Right ventricle myocardium inferior (tissue), 1 donor: ENCODE data around the gene FERD3L. TPM values are rescaled to one million over a fixed set of nuclear protein-coding genes. Genes with fewer than 3 reads are reported as not detected.
"Not testable (repeated sequence)": the region's sequence is repeated elsewhere in the genome, so short reads cannot be mapped to it uniquely, and the experiment has no call there.

Experiments used
- ATAC-seq: fragments of 200-7000 bp; cut with Tn5 transposase; one replicate; pipeline ENCODE4 v1.9.1; 2020; ENCODE audit warnings: mild to moderate bottlenecking, moderate library complexity
- DNase-seq: peaks from one replicate; pipeline ENCODE4 v3.0.0; 2021; ENCODE audit errors: missing footprints
- intact Hi-C: fragments of 100-400 bp; cut with DNase I; formaldehyde crosslinking; loops from one replicate; pipeline ENCODE4 v1.11.0; 2022
- long read RNA-seq: library from polyadenylated mRNA; unstranded; transcript quantifications from one replicate; pipeline ENCODE4 v2.0.0, GENCODE V29; 2021
- total RNA-seq: library from RNA; stranded (reverse); fragmentation: NEBNext Ultra II Directional; extraction: Animal tissue kit (Norgen Biotek cat#: 25700); gene quantifications from one replicate; pipeline ENCODE4 v1.2.1, GENCODE V29; 2021
- donor health status: DM: no; HTN: yes; CAD: no; lungs with severe emphysema.

The FERD3L gene, protein sequence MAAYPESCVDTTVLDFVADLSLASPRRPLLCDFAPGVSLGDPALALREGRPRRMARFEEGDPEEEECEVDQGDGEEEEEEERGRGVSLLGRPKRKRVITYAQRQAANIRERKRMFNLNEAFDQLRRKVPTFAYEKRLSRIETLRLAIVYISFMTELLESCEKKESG
- total RNA-seq = not detected
- long read RNA-seq = 0 reads

DNA sequence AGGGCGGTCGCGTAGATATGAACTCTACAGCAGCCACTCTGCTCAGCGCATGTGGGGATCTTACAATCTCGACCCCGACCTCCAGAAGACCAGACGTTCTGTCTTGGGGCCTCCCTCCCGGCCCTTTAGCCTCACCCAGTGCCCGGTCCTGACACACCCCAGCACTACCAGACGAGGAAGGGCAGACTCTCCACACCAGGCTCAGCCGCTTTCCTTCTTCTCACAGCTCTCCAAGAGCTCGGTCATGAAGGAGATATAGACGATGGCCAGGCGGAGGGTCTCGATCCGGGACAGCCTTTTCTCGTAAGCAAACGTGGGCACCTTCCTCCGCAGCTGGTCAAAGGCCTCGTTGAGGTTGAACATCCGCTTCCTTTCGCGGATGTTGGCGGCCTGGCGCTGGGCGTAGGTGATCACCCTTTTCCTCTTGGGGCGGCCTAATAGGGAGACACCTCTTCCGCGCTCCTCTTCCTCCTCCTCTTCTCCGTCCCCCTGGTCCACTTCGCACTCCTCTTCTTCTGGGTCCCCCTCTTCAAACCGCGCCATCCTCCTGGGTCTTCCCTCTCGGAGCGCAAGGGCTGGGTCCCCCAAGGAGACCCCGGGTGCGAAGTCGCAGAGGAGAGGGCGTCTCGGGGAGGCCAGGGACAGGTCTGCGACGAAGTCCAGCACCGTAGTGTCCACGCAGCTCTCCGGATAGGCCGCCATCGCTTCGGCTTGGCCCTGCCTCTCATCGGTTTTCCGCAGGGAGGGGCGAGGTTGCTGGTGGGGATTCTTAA is at the start of gene FERD3L:
TSS of gene FERD3L (minus strand) at position 761 of the 773 bp plus-strand sequence. CDS start at position 702, 59 bp downstream.
- intact Hi-C loops = no loop called here
- ATAC-seq (no peak), DNase-seq (no peak)

DNA sequence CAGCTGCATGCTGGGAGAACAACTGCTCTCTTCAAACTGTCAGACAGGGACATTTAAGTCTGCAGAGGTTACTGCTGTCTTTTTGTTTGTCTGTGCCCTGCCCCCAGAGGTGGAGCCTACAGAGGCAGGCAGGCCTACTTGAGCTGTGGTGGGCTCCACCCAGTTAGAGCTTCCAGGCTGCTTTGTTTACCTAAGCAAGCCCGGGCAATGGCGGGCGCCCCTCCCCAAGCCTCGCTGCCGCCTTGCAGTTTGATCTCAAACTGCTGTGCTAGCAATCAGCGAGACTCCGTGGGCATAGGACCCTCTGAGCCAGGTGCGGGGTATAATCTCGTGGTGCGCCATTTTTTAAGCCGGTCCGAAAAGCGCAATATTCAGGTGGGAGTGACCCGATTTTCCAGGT is 49.2 kb upstream of the FERD3L start:
- intact Hi-C loops, ATAC-seq, DNase-seq: not testable (repeated sequence)

DNA sequence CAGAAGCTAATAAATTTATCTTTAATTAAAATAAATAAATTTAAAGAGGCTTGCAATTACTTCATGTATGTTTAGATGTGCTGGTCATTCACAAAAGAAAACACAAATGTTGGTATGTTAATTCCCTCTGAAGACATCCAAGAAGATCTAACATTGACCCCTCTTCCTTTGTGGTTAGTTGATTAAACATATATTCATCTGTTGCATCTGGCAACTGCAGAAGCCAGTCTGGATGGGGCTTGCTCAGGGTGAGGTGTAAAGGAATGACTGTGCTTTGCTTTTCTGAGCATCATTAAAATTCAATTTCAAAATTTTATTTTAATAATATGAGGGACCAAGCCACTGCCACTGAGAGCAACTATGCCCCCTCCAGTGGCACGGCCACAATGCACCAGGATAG is 36.4 kb upstream of the FERD3L start:
- DNase-seq = no peak
- intact Hi-C loops = no loop called here
- ATAC-seq = no peak

DNA sequence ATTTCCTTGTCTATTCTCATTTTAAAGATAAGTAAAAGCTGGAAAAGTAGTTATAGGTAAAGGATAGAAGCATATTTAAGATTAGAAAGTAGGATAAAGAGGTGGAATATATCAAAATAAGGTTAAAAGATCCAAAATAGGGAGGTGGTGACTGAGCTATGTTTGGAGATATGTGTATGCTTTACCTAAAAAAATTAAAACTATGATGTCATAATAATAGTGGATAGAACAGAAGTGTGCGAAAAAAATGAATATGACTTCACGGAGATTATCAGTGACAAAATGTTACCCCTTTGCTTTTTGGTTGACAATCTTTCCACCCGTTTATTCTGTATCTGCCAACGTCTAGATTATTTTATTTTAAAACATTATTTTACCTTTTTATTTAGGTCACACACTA is 33.4 kb upstream of the FERD3L start:
- intact Hi-C loops = no loop called here
- no peak for ATAC-seq
- no peak for DNase-seq

DNA sequence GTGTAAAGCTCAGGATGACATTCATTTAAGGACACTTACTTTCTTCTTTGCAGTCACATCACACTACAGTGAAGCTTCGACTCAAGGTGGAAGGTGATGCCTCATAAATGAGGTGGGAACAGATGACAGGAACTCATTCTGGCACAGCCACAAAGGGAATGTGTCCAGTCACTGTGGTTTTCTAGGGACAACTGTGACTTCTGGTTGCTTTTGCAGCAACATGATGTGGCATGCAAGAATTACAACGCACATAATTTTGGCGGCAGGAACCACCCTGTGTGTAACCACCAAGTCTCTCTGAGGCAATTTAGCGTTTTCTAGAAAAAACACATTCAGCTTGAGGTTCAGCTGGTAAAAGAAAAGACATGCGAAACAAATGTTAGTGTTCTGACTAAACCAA is 32.0 kb upstream of the FERD3L start:
- ATAC-seq (no peak), DNase-seq (no peak)
- intact Hi-C loops = no loop called here

DNA sequence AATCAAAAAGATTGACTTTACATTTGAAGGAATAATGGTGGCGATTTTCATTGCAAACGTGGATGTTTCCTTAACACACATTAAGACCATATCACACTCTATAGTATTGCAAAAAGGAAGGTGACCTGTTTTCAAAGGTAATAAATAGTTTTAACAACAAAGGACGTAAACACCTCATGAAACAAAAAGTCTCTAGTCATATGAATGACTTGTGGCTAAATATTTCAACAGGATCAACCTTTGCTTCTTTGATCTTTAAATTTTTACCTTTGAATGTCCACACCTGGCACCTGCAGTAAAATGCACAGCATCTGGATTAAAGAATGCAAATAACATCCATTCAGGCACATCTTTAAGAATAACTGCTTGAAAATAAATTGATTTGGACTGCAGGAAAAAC is 30.0 kb upstream of the FERD3L start:
- DNase-seq = no peak
- no peak for ATAC-seq
- intact Hi-C loops = no loop called here

DNA sequence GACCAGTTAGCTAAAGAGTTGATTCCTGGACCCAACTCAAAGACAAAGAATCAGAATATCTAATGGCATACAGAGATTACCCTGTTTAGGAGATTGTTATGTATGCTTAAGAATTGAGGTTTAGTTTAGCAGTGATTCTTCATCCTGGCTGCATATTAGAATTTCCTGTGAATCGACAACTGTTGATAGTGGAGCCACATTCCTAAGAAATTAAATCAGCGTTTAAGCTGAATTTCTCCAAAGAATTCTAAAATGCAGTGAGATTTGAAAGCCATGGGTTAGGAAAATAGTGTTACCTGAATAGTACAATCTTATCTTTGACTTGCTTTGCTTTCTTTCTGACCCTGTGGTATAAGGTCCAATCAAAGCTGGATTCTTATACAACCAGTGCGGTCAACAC is 16.4 kb upstream of the FERD3L start:
- DNase-seq = no peak
- intact Hi-C loops = no loop called here
- no peak for ATAC-seq

DNA sequence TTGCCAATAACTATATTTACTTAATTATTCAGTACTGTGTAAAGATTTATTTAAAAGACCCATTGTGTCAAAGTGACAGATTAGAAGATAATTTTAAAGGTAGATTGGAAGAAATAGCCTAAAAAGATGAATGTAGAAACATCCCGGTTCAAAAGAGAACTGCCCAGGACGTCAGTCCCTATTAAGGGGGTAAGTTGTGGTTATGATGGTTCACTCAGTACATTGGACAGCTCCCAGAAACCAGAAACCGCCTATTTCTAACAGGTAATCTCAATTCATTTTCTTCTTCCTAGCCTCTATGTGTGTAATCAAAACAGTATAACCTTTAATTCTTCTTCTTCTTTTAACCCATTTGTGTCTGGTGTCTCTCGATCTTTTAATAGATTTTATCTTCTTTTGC is 1.5 kb upstream of the FERD3L start:
- DNase-seq (no peak), ATAC-seq (no peak)
- intact Hi-C loops = no loop called here

DNA sequence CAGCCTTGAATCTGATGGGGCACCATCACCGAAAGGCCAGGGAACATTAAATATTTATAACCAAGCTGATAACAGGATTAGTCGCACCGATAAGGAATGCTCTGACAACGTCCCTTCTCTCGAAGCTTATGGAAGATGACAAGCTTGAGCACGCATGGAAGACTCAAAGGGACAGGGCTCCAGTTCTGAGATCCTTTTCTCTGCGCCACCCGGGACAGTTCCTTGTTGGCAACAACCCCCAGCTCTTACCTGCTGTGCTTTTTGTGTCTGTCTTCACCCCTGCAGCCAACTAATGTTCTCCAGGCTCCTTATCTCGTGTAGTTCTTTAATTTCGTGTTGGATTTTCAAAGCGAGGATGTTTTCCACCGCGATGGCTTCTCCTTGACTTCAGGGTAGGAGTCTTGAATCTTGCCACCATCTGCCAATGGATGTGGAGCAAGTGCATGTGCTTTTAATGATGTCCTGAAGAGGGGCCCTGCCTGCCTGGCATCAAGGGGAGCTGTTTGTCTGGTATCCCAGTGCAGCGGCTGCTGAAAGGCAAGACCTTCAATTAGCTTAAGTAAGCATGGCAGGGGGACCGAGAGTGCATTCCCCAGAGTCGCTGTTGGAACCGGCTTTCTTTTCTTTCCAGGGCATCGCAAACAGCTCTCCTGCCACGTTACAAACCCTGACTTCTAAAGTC is 354 bp upstream of the FERD3L start:
- no peak for DNase-seq

DNA sequence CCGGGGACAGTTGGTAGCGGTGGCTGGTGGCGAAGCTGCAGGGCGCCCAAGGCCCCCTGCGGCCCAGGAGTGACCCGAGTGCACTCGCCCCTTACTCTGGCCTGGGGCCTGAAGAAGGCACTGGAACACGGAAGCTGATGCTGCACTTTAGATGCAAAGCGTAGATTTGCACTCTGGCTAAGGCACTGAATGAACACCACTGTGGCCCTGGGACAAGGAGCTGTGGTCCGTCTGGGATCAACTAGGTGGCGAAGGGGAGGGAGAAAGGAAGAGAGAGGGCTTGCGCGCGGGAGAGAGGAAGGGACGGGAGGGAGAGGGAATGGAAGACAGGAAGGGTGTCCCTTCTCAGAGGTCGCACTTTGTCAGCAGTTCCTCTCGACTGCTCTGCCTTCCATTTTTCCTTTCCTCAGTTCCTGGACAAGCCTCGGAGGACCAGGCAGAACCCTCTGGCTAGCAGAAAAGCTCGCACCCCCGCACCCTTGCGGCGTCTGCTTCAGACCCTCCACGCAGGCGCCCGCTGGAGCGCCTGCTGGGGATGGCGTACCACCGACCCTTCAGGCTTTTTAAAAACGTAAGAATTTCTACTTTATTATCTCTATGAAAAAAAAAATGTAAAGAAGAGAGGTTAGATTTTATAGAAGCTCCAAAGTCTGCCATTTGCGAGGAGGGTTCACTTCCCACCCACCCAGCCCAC is 1.2 kb downstream of the FERD3L start:
- DNase-seq = no peak
- ATAC-seq = no peak
- intact Hi-C loops = no loop called here

More for the DNA sequence above, 354 bp upstream of the FERD3L start:
- ATAC-seq = no peak
- intact Hi-C loops = no loop called here

DNA sequence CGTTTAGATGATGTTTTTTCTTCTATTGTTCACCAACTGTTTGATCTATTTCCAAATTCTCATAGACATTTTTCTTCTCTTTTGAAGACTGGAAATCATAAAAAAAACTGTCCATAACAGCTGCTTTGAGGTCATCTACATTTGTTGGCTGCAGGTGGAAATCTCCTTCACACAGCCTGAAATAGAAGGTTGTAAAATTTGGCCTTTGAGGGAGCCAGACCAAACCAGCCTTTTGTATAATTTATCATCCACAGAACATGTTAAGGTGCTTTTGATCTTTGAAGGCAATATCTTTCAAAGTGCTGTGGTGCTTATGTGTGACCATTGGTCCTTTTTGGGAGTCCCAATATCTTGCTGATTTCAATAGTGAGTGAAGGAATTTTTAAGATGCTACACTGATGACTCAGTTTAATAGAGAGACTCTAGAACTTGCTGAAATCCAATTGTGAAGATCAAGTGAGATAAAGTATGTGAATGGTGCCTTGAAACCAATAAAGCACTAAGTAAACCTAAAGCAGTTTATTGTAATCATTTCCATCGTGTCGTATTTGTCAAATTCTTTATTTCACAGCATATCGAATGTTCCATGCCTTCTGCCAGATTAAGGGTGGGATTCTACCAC is 5.4 kb downstream of the FERD3L start:
- intact Hi-C loops = no loop called here
- ATAC-seq (no peak), DNase-seq (no peak)

DNA sequence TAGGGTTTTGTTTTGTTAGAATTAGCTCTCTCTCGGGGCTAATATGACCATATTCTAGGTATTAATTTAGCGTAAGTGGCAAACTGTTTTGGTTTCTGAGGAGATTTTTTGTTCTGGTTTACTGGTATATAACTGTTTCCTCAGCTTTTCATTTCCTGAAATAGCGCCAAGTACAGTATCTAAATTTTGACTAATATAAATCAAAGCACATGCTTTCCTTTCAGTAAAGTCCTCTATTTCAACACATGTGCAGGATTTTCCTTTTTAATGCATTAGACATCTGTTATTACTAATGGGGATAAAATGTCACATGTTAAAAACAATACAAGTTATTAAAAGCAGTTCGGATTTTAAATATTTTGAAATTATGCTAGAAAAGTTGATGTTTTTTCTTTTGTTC is 11.3 kb downstream of the FERD3L start:
- intact Hi-C loops = no loop called here
- ATAC-seq (no peak), DNase-seq (no peak)

DNA sequence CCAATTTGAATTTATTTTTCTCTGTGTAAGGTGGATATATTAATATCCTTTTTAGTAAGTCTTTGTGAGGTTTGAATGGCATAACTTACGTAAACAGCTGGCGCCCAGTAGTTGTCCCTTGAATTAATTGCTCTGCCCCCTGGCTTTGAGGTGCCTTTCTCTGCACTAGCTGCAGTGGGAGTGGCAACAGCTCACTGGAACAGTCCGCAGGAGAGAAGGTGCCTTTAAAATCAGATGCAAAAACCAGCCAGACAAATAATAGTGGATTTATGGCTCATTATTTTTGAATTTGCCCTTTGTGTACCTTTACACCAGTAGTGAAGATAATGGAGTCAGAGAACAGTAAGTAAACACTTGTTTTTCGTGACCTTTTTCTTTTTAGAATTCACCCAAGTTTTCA is 11.8 kb downstream of the FERD3L start:
- intact Hi-C loops = no loop called here
- DNase-seq (no peak), ATAC-seq (no peak)

DNA sequence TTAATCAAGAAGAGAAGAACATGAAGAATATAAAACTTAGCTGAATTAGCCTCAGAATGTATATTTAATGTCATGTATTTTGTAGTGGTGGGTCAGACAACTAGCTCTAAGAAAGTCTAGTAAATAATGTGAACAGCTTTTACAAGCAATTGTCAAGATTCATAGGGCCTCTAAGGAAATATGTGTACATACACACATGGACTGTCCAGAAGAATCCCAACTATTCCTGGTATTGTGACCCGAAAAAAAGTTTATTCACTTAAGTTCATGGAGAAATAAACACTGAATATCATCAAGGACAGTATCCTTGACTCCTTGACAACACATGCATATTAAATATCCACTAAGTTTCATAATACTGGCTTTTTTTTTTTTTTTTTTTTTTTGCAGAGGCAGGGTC is 16.4 kb downstream of the FERD3L start:
- intact Hi-C loops = no loop called here
- DNase-seq (no peak), ATAC-seq (no peak)

DNA sequence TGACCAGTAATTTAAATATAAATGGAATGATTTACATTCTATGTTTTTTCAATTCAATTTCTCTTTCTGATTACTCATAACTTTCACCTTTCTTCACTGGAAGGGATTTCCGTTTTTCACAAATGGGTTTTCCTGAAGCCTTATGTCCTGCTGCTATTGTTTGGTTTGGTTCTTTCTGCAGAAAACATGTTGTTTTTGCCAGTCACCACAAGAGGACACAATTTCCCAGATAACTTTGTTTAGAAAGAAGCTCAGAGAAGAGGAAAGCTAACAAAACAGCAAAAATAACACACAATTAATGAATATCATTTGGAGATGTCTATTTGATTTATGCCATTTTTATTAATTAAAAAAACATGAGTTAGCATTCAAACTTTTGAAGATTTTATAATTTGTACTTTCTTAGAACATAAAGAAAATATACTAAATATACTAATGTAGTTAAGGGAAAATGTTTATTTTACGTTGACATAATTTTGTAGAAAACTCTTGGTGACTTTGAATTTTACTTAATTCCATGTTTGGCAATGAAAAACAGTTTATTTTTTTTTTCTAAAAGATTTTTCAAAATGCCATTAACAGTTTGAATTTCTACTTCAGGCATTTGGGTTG is 23.1 kb downstream of the FERD3L start:
- intact Hi-C loops = no loop called here
- ATAC-seq = no peak
- DNase-seq = no peak

DNA sequence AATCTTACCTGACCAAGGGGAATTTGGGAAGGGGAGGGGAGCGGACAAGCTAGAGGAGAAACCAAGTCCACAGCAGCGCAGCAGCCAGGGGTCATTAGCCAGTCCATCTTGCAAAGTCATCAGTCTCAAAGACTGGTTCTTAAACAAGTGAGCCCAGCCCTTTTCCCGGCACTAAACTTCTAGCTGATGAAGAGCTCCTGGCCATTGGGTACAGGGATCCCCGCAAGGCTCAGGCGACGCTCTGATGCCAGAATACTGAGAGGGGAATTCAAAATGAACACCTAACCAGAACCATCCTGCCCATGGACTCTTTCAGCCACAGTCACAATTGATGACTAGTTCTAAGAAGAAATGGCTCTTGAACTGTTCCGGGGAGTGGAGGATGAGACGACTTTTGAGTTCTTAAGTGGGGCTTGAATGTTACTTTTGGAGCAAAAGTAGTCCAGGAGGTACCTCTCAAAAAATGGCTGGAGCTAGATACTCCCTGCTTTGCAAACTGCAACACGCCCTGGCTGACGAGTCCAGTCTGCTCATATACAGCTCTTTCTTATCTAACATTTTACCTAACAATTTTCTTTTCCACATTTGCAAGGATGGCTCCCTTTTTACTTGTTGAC is 25.2 kb downstream of the FERD3L start:
- no peak for DNase-seq
- intact Hi-C loops = no loop called here
- ATAC-seq = no peak

DNA sequence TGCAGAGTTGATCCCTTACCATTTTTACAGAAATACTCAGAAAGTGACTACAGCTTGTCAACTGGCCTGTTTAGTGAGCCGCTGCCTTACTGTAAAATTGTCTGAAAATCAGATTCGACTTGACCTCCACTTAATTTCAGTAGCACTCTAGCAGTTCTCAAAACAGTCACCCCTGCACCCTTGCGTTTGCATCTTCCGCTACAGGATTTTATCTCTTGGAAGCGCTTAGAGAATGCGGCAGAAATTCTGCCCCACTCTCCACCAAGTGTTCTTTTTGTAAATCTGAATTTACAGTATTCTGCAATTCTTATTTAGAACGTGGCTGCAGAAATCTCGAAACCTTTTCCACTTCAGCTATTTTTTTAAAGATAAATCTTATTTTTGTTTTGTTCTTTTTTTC is 25.8 kb downstream of the FERD3L start:
- no peak for DNase-seq
- ATAC-seq = no peak
- intact Hi-C loops = no loop called here

DNA sequence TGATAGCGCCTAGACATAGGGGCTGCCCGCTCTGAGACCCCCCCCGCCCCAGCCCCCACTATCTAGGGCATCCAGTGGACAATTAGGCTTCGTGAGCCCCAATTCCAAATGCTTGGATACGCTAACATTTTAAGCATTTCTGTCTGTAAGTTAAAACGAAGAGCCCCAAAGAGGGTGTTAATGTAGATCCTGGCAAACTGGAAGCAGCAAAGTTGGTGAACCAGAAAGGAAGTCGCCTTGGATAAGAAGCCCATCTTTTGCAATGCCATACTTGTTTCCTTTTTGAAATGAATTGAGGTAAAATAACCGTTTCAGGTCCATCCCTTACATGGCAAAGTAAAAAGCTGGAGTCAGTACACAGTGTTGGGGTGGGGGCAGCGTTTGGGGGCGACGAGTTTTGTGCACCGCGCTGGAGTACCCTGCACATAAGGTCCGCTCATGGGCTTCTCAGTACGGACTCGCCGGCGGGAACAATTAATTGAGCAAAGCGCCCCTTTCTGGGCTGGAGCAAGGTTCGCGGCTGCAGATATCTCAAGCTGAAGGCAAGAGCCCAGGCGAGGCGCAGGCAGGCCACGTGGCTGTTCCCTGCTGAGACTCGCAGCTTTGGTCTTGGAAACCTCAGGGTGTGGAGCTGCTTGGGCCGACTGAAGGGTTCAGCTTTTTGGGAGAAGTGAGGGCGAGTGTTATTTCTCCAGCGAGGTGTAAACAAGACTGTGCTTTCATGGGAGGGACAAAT is 26.4 kb downstream of the FERD3L start:
- DNase-seq = no peak
- no peak for ATAC-seq
- intact Hi-C loops = no loop called here
